H9 (cell line): ENCODE results near the gene CFAP77. TPM values are rescaled to one million over a fixed set of nuclear protein-coding genes. Genes with fewer than 3 reads are reported as not detected.

Source experiments
- DNase-seq: peaks from one replicate; pipeline ENCODE4 v3.0.0-alpha.2; 2017
- H2AFZ ChIP-seq: one replicate; pipeline ENCODE4 v1.6.1; 2013; ENCODE audit warnings: mild to moderate bottlenecking, low read length, control low read depth, moderate library complexity
- H2AK5ac ChIP-seq: 2 replicates; pipeline ENCODE4 v1.6.1; 2013; ENCODE audit warnings: low read length, control low read depth, mixed read lengths; ENCODE audit not compliant: insufficient read length
- H2BK120ac ChIP-seq: one replicate; pipeline ENCODE4 v1.6.1; 2013; ENCODE audit warnings: low read depth, mild to moderate bottlenecking, low read length, control low read depth, inconsistent platforms; ENCODE audit not compliant: poor library complexity, severe bottlenecking
- H2BK12ac ChIP-seq: 2 replicates; pipeline ENCODE4 v1.6.1; 2013; ENCODE audit warnings: low read length, control low read depth, mixed read lengths, low read depth; ENCODE audit not compliant: insufficient read length
- H2BK15ac ChIP-seq: 2 replicates; pipeline ENCODE4 v1.6.1; 2013; ENCODE audit warnings: low read depth, low read length, control low read depth
- H2BK20ac ChIP-seq: one replicate; pipeline ENCODE4 v1.6.1; 2013; ENCODE audit warnings: low read depth, mild to moderate bottlenecking, low read length, control low read depth, inconsistent platforms; ENCODE audit not compliant: poor library complexity, severe bottlenecking
- H2BK5ac ChIP-seq: 2 replicates; pipeline ENCODE4 v1.6.1; 2013; ENCODE audit warnings: low read length, control low read depth, mixed read lengths; ENCODE audit not compliant: insufficient read length
- H3K14ac ChIP-seq: 2 replicates; pipeline ENCODE4 v1.6.1; 2013; ENCODE audit warnings: low read length, control low read depth; ENCODE audit not compliant: insufficient read depth
- H3K18ac ChIP-seq: 2 replicates; pipeline ENCODE4 v1.6.1; 2013; ENCODE audit warnings: low read depth, mild to moderate bottlenecking, mixed read lengths, low read length, control low read depth; ENCODE audit not compliant: insufficient read length
- H3K23ac ChIP-seq: 2 replicates; pipeline ENCODE4 v1.6.1; 2013; ENCODE audit warnings: low read length, control low read depth, mixed read lengths, low read depth; ENCODE audit not compliant: insufficient read length
- H3K23me2 ChIP-seq: 2 replicates; pipeline ENCODE4 v1.6.1; 2013; ENCODE audit warnings: low read depth, mild to moderate bottlenecking, mixed read lengths, low read length, control low read depth; ENCODE audit not compliant: insufficient read length, poor library complexity, severe bottlenecking
- H3K27ac ChIP-seq: 2 replicates; pipeline ENCODE4 v1.5.1; 2013; ENCODE audit warnings: low read length, control low read depth, mixed read lengths, low read depth; ENCODE audit not compliant: insufficient read length
- H3K27me3 ChIP-seq: 2 replicates; pipeline ENCODE4 v1.6.1; 2013; ENCODE audit warnings: low read length, control low read depth, inconsistent platforms; ENCODE audit not compliant: insufficient read depth
- H3K4ac ChIP-seq: 2 replicates; pipeline ENCODE4 v1.6.1; 2013; ENCODE audit warnings: low read depth, mild to moderate bottlenecking, control low read depth, inconsistent platforms, low read length, moderate library complexity
- H3K4me1 ChIP-seq: 2 replicates; pipeline ENCODE4 v1.6.1; 2013; ENCODE audit warnings: low read length, control low read depth, inconsistent platforms; ENCODE audit not compliant: insufficient read depth
- H3K4me2 ChIP-seq: 2 replicates; pipeline ENCODE4 v1.6.1; 2013; ENCODE audit warnings: low read length, control low read depth, mixed read lengths; ENCODE audit not compliant: insufficient read length, insufficient read depth
- H3K56ac ChIP-seq: 2 replicates; pipeline ENCODE4 v1.6.1; 2013; ENCODE audit warnings: low read depth, mild to moderate bottlenecking, mixed read lengths, low read length, control low read depth; ENCODE audit not compliant: insufficient read length
- H3K79me1 ChIP-seq: 2 replicates; pipeline ENCODE4 v1.6.1; 2013; ENCODE audit warnings: low read depth, mild to moderate bottlenecking, moderate library complexity, low read length, control low read depth, inconsistent platforms; ENCODE audit not compliant: insufficient read depth, poor library complexity, severe bottlenecking
- H3K79me2 ChIP-seq: 2 replicates; pipeline ENCODE4 v1.6.1; 2013; ENCODE audit warnings: low read length, control low read depth, inconsistent platforms; ENCODE audit not compliant: insufficient read depth
- H3K9ac ChIP-seq: 2 replicates; pipeline ENCODE4 v1.6.1; 2013; ENCODE audit warnings: low read length, control low read depth, mixed read lengths; ENCODE audit not compliant: insufficient read length; ENCODE audit errors: extremely low read depth
- H3K9me3 ChIP-seq: one replicate; pipeline ENCODE4 v1.6.1; 2013; ENCODE audit warnings: low read depth, low read length, inconsistent platforms; ENCODE audit not compliant: control insufficient read depth
- H3T11ph ChIP-seq: one replicate; pipeline ENCODE4 v1.6.1; 2013; ENCODE audit warnings: mild to moderate bottlenecking, low read length, control low read depth, inconsistent platforms
- H4K20me1 ChIP-seq: one replicate; pipeline ENCODE4 v1.6.1; 2013; ENCODE audit not compliant: control insufficient read depth, insufficient read length, insufficient read depth
- H4K5ac ChIP-seq: 2 replicates; pipeline ENCODE4 v1.6.1; 2013; ENCODE audit warnings: low read depth, mild to moderate bottlenecking, mixed read lengths, low read length, control low read depth; ENCODE audit not compliant: insufficient read length
- H4K8ac ChIP-seq: replicated peaks from 2 replicates; pipeline ENCODE4 v1.6.1; 2013; ENCODE audit warnings: low read length, control low read depth, mixed read lengths, low read depth; ENCODE audit not compliant: insufficient read length
- H4K91ac ChIP-seq: 2 replicates; pipeline ENCODE4 v1.6.1; 2013; ENCODE audit warnings: low read depth, mild to moderate bottlenecking, moderate library complexity, mixed read lengths, low read length, control low read depth; ENCODE audit not compliant: insufficient read length
- H3K27ac Mint-ChIP-seq, 3 experiments: 2 replicates in 2 of 3; 3 replicates in 1 of 3; pipeline ENCODE4 v1.8.0; 2020 to 2021; ENCODE audit warnings: mixed read lengths in 3 of 3, mild to moderate bottlenecking in 1 of 3, moderate library complexity in 1 of 3
- H3K27me3 Mint-ChIP-seq: 2 replicates; pipeline ENCODE4 v1.8.0; 2021; ENCODE audit warnings: low read depth, mild to moderate bottlenecking, moderate library complexity, mixed read lengths
- H3K36me3 Mint-ChIP-seq, 3 experiments: 2 replicates in 2 of 3; 3 replicates in 1 of 3; pipeline ENCODE4 v1.8.0; 2020 to 2021; ENCODE audit warnings: low read depth in 3 of 3, mixed read lengths in 3 of 3; ENCODE audit not compliant: insufficient read depth in 1 of 3
- H3K4me1 Mint-ChIP-seq, 2 experiments: 2 replicates each; pipeline ENCODE4 v1.8.0; 2020; ENCODE audit warnings: mixed read lengths in 2 of 2
- H3K4me3 Mint-ChIP-seq, 2 experiments: 2 replicates in 1 of 2; 3 replicates in 1 of 2; pipeline ENCODE4 v1.8.0; 2020 to 2021; ENCODE audit warnings: mild to moderate bottlenecking in 2 of 2, mixed read lengths in 2 of 2, moderate library complexity in 1 of 2
- H3K9me3 Mint-ChIP-seq, 2 experiments: 2 replicates in 1 of 2; 3 replicates in 1 of 2; pipeline ENCODE4 v1.8.0; 2020; ENCODE audit warnings: mild to moderate bottlenecking in 2 of 2, mixed read lengths in 2 of 2, moderate library complexity in 1 of 2
- WGBS: extraction: QIAGEN DNeasy Blood & Tissue Kit; methylation state at CpG from one replicate; pipeline ENCODE4 v1.1.7; 2013; ENCODE audit warnings: missing lambda C conversion rate, low lambda C conversion rate, mixed read lengths; ENCODE audit not compliant: insufficient read length; ENCODE audit errors: extremely low coverage; 5-methylcytosine and 5-hydroxymethylcytosine counted together
- total RNA-seq: library from RNA; stranded (reverse); gene quantifications from 2 replicates; pipeline ENCODE4 v1.2.1, GENCODE V29; 2021
- TF ChIP-seq, protein P1 (sequence below): fragments of 200-600 bp; sonication (generic); conservative IDR thresholded peaks from 3 replicates; pipeline ENCODE4 v1.8.0; 2021; ENCODE audit warnings: antibody characterized with exemption, mild to moderate bottlenecking

The CFAP77 gene
- total RNA-seq, 1 experiment from 2014 or later, result 0.72 TPM

DNA sequence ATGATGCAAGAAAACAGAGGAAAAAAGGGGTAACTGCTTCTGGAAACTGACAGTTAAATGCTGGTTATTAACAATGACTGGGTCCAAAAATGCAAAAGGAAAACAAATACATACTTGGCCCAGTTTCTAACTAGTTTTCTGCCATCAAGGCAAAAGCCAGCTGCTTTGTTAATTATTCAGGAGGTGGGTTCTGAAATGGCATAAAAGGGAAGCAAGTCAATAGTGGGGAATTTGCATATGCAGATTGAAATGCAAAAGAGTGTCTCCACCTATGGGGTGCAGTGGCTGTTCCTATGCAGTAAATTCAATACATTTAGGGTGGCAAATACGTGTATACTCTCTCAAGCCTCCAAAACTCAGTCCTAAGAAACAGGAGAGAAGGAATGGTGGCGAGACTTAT, 205.8 kb downstream of the CFAP77 start:
- H2BK12ac ChIP-seq, result no peak overlapping the region
- WGBS, result no CpG with 5 or more reads among the region's 2 CpGs
- H3K36me3 Mint-ChIP-seq, result peaks cover 25 to 74% (median 39%) of the 10 kb centered on the region in 3 experiments
- no peak overlapping the region for H2AFZ ChIP-seq
- H4K20me1 ChIP-seq, result no peaks in the 10 kb centered on the region
- no peak overlapping the region for H3K4ac ChIP-seq
- H3K4me1 Mint-ChIP-seq, result peaks cover 26 to 38% of the 10 kb centered on the region in 2 experiments
- no peak overlapping the region for H4K91ac ChIP-seq
- no peak overlapping the region for H2BK120ac ChIP-seq
- H3K79me1 ChIP-seq, result no peaks in the 10 kb centered on the region
- H3K56ac ChIP-seq, result no peak overlapping the region
- H3K9me3 Mint-ChIP-seq, result no peaks in the 10 kb centered on the region
- no peak overlapping the region for H3K4me2 ChIP-seq
- no peak overlapping the region for H3K9ac ChIP-seq
- H3K9me3 ChIP-seq, result no peaks in the 10 kb centered on the region
- H2AK5ac ChIP-seq, result no peak overlapping the region
- no peak overlapping the region for H3T11ph ChIP-seq
- H3K27ac Mint-ChIP-seq, result no peak overlapping the region
- no peaks in the 10 kb centered on the region; the same call in 1 of the 2 replicates for H3K27me3 Mint-ChIP-seq
- DNase-seq, result no peak
- TF ChIP-seq, protein P1, sequence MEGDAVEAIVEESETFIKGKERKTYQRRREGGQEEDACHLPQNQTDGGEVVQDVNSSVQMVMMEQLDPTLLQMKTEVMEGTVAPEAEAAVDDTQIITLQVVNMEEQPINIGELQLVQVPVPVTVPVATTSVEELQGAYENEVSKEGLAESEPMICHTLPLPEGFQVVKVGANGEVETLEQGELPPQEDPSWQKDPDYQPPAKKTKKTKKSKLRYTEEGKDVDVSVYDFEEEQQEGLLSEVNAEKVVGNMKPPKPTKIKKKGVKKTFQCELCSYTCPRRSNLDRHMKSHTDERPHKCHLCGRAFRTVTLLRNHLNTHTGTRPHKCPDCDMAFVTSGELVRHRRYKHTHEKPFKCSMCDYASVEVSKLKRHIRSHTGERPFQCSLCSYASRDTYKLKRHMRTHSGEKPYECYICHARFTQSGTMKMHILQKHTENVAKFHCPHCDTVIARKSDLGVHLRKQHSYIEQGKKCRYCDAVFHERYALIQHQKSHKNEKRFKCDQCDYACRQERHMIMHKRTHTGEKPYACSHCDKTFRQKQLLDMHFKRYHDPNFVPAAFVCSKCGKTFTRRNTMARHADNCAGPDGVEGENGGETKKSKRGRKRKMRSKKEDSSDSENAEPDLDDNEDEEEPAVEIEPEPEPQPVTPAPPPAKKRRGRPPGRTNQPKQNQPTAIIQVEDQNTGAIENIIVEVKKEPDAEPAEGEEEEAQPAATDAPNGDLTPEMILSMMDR, result no peak
- no peaks in the 10 kb centered on the region for H3K79me2 ChIP-seq
- H3K4me1 ChIP-seq, result no peaks in the 10 kb centered on the region
- no peak overlapping the region for H2BK20ac ChIP-seq
- no peak overlapping the region for H3K18ac ChIP-seq
- no peak overlapping the region for H3K27ac ChIP-seq
- no peak overlapping the region for H4K5ac ChIP-seq
- no peak overlapping the region for H2BK15ac ChIP-seq
- no peak overlapping the region for H3K23ac ChIP-seq
- H4K8ac ChIP-seq, result no peak overlapping the region
- H3K27me3 ChIP-seq, result no peaks in the 10 kb centered on the region
- H3K4me3 Mint-ChIP-seq, result no peak overlapping the region
- no peak overlapping the region for H2BK5ac ChIP-seq
- no peak overlapping the region for H3K14ac ChIP-seq
- H3K23me2 ChIP-seq, result no peaks in the 10 kb centered on the region
